Measurements from ENCODE around the gene LRFN3.
A peak's percentile ranks its signal among the peaks of the same experiment; 100 is the strongest.

The LRFN3 gene

GRCh38 chr19:35898499-35898809 lies 37.7 kb upstream of the LRFN3 start:
- TF ChIP-seq SNAI2 (CRISPR knock-in tag; IDR thresholded peaks at IDR 0.05), result no peak
- no peak for ATAC-seq

DNA sequence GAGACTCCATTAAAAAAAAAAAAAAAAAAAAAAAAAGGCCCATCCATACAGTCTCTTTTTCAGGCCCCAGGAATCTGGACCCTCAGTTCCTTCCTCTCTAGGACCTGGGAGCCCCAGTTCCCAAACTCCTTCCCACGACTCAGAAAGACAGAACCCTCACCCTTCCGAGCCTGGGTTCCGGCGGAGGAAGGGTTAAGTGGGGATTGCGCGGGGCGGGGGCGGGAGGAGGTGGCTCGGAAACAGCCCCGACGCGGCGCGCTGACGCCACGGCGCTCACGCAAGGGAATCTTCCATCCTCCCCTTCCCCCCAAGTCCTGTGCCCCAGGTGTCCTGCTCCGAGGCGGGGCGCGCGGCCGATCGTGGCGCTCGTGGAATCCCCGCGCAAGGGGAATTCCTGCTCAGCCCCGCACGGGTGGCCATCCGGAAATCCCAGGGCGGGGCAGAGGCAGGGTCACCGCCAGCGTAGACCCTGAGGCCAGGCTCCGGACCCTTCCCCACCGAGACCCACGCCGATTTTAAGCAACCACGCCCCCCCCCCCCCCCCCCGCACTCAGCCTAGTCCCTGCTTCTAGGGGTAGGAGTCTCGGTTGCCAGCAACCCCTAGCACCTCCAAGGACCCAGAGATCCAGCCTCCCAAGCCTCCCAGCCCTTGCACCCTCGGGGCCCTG lies 36.5 kb upstream of the LRFN3 start:
- ATAC-seq, result peak; percentile 81

GRCh38 chr19:35901055-35901644 lies 35.0 kb upstream of the LRFN3 start:
- ATAC-seq, result peak; percentile 55

More for the DNA sequence above, 36.5 kb upstream of the LRFN3 start:
- TF ChIP-seq ZC3H10 (CRISPR knock-in tag; IDR thresholded peaks at IDR 0.05) (no peak), RARB (CRISPR knock-in tag; IDR thresholded peaks at IDR 0.05) (no peak), PPARA (CRISPR knock-in tag; IDR thresholded peaks at IDR 0.05; ENCODE audit: borderline replicate concordance) (no peak), ARNTL (CRISPR knock-in tag; IDR thresholded peaks at IDR 0.05; ENCODE audit: borderline replicate concordance, low read depth) (no peak), BACH2 (CRISPR knock-in tag; IDR thresholded peaks at IDR 0.05; ENCODE audit: borderline replicate concordance) (no peak), ESRRG (CRISPR knock-in tag; IDR thresholded peaks at IDR 0.05) (no peak), CSRNP3 (CRISPR knock-in tag; IDR thresholded peaks at IDR 0.05) (no peak), ZNF70 (CRISPR knock-in tag; IDR thresholded peaks at IDR 0.05) (no peak), ZFP30 (CRISPR knock-in tag; IDR thresholded peaks at IDR 0.05) (no peak), OSR1 (CRISPR knock-in tag; IDR thresholded peaks at IDR 0.05) (no peak), ZNF8 (CRISPR knock-in tag; IDR thresholded peaks at IDR 0.05) (no peak), SNAI2 (CRISPR knock-in tag; IDR thresholded peaks at IDR 0.05) (no peak), GLIS3 (CRISPR knock-in tag; IDR thresholded peaks at IDR 0.05) (no peak), PATZ1 (CRISPR knock-in tag; IDR thresholded peaks at IDR 0.05; ENCODE audit: borderline replicate concordance) (no peak), CREB5 (CRISPR knock-in tag; IDR thresholded peaks at IDR 0.05; ENCODE audit: low read depth) (no peak), CSDC2 (CRISPR knock-in tag; IDR thresholded peaks at IDR 0.05) (no peak)

DNA sequence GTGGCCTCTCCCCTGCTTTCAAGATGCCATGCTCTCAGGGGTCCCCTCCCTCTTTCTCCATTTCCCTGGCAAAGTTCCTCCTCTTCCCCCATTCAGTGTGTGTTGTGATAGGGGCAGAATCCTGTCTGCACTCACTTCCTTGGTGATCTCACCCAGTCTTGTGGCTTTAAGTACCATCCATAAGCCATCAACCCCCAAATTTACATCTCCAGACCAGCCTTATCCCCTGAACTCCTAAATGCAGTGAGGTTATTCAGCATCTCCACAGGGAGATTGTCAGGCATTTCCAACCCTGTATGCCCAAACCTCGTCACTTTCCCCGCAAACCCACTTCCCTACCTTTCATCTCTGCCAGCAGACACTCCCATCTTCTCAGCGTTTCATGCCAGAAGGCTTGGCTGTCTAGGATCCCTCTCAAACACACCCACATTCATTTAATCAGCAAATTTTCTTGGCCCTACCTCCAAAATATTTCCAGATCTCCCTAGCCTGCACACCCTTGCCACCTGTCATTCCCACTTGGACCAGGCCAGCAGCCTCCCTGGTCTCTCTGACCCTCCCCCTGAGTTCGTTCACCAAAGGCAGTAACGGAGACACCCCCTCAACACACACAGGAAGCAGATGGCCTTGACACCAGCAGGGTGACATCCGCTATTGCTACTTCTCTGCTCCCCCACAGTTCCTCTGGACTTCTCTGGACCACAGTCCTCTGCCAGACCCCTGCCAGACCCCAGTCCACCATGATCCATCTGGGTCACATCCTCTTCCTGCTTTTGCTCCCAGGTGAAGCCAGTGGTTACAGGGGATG lies 34.1 kb upstream of the LRFN3 start, which contains the start of gene HCST:
HCST (plus strand) TSS at position 676 of the 808 bp plus-strand sequence; CDS start at position 741, 65 bp downstream.
- TF ChIP-seq CREB5 (CRISPR knock-in tag; IDR thresholded peaks at IDR 0.05; ENCODE audit: low read depth), result no peak
- no peak for TF ChIP-seq PPARA (CRISPR knock-in tag; IDR thresholded peaks at IDR 0.05; ENCODE audit: borderline replicate concordance)
- no peak for TF ChIP-seq ESRRG (CRISPR knock-in tag; IDR thresholded peaks at IDR 0.05)
- TF ChIP-seq GLIS3 (CRISPR knock-in tag; IDR thresholded peaks at IDR 0.05), result no peak
- no peak for TF ChIP-seq RARB (CRISPR knock-in tag; IDR thresholded peaks at IDR 0.05)
- TF ChIP-seq ZNF70 (CRISPR knock-in tag; IDR thresholded peaks at IDR 0.05), result no peak
- TF ChIP-seq CSDC2 (CRISPR knock-in tag; IDR thresholded peaks at IDR 0.05), result no peak
- TF ChIP-seq CSRNP3 (CRISPR knock-in tag; IDR thresholded peaks at IDR 0.05), result no peak
- no peak for TF ChIP-seq ZNF8 (CRISPR knock-in tag; IDR thresholded peaks at IDR 0.05)
- no peak for ATAC-seq

More at GRCh38 chr19:35901055-35901644, 35.0 kb upstream of the LRFN3 start:
- TF ChIP-seq ESRRG (CRISPR knock-in tag; IDR thresholded peaks at IDR 0.05), result no peak
- TF ChIP-seq ZFP30 (CRISPR knock-in tag; IDR thresholded peaks at IDR 0.05), result no peak

Data from SK-N-SH treated with all-trans-retinoic acid at 6 μM for 48 hours (cell line).